SK-N-SH treated with all-trans-retinoic acid at 6 μM for 48 hours (cell line): ENCODE data around the gene IFT52.

ENCODE experiments used
- ARNTL ChIP-seq: fragments of 450-650 bp; formaldehyde crosslinking; IDR thresholded peaks from 2 replicates; pipeline ENCODE4 v1.5.0; 2020; ENCODE audit warnings: low read depth, mild to moderate bottlenecking, moderate library complexity, borderline replicate concordance
- ISL1 ChIP-seq: fragments of 250-450 bp; sonication (Bioruptor Pico); IDR thresholded peaks from 2 replicates; pipeline ENCODE4 v2.1.2; 2022; ENCODE audit warnings: mild to moderate bottlenecking, moderate library complexity
- PPARA ChIP-seq: fragments of 250-450 bp; sonication (Bioruptor Pico); IDR thresholded peaks from 2 replicates; pipeline ENCODE4 v1.5.0; 2020; ENCODE audit warnings: mild to moderate bottlenecking, borderline replicate concordance
- RARB ChIP-seq: fragments of 250-450 bp; sonication (Bioruptor Pico); IDR thresholded peaks from 2 replicates; pipeline ENCODE4 v1.8.0; 2021; ENCODE audit warnings: mild to moderate bottlenecking, moderate library complexity
- ZFP3 ChIP-seq: fragments of 250-450 bp; sonication (Bioruptor Pico); IDR thresholded peaks from 2 replicates; pipeline ENCODE4 v1.5.0; 2020; ENCODE audit warnings: mild to moderate bottlenecking, moderate library complexity
- ZNF565 ChIP-seq: fragments of 450-650 bp; formaldehyde crosslinking; conservative IDR thresholded peaks from 2 replicates; pipeline ENCODE4 v1.5.0; 2020; ENCODE audit warnings: low read depth, mild to moderate bottlenecking, moderate library complexity
- TF ChIP-seq, protein P1 (sequence below): fragments of 250-450 bp; sonication (Bioruptor Pico); IDR thresholded peaks from 2 replicates; pipeline ENCODE4 v1.5.1; 2021; ENCODE audit warnings: mild to moderate bottlenecking, moderate library complexity
- TF ChIP-seq, protein P2 (sequence below): fragments of 250-450 bp; sonication (Bioruptor Pico); IDR thresholded peaks from 2 replicates; pipeline ENCODE4 v1.5.1; 2020; ENCODE audit warnings: low read depth, mild to moderate bottlenecking, moderate library complexity
- TF ChIP-seq, protein P3 (sequence below): fragments of 250-450 bp; sonication (Bioruptor Pico); IDR thresholded peaks from 2 replicates; pipeline ENCODE4 v1.8.0; 2020; ENCODE audit warnings: mild to moderate bottlenecking, moderate library complexity, borderline replicate concordance

DNA sequence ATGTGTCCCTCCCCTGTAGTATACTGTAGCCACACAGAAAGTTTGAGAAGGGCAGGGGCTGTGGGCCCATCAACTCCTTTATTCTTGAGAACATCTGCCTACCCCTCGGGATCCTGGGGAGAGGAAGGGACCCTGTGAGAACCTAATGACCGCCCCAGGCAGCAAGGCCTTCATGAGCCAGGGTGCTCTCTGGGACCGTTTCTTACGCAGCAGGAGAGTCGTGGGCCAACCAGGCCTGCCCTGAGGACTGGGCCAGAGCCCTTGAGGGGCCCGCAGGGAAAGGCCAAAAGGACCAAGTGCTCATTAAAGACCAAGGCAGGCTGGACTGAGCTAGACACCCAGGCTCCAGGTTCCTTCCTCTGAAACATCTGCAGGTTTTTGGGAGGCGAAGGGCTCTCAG, 26.7 kb upstream of the IFT52 start:
- TF ChIP-seq, protein P1, sequence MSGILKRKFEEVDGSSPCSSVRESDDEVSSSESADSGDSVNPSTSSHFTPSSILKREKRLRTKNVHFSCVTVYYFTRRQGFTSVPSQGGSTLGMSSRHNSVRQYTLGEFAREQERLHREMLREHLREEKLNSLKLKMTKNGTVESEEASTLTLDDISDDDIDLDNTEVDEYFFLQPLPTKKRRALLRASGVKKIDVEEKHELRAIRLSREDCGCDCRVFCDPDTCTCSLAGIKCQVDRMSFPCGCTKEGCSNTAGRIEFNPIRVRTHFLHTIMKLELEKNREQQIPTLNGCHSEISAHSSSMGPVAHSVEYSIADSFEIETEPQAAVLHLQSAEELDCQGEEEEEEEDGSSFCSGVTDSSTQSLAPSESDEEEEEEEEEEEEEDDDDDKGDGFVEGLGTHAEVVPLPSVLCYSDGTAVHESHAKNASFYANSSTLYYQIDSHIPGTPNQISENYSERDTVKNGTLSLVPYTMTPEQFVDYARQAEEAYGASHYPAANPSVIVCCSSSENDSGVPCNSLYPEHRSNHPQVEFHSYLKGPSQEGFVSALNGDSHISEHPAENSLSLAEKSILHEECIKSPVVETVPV (CRISPR knock-in tag): no peak
- no peak for TF ChIP-seq ISL1 (CRISPR knock-in tag)
- TF ChIP-seq RARB (CRISPR knock-in tag): no peak
- TF ChIP-seq ZFP3: no peak
- TF ChIP-seq PPARA (CRISPR knock-in tag): no peak
- TF ChIP-seq, protein P2, sequence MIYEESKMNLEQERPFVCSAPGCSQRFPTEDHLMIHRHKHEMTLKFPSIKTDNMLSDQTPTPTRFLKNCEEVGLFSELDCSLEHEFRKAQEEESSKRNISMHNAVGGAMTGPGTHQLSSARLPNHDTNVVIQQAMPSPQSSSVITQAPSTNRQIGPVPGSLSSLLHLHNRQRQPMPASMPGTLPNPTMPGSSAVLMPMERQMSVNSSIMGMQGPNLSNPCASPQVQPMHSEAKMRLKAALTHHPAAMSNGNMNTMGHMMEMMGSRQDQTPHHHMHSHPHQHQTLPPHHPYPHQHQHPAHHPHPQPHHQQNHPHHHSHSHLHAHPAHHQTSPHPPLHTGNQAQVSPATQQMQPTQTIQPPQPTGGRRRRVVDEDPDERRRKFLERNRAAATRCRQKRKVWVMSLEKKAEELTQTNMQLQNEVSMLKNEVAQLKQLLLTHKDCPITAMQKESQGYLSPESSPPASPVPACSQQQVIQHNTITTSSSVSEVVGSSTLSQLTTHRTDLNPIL: no peak
- TF ChIP-seq ZNF565 (CRISPR knock-in tag): no peak
- TF ChIP-seq, protein P3, sequence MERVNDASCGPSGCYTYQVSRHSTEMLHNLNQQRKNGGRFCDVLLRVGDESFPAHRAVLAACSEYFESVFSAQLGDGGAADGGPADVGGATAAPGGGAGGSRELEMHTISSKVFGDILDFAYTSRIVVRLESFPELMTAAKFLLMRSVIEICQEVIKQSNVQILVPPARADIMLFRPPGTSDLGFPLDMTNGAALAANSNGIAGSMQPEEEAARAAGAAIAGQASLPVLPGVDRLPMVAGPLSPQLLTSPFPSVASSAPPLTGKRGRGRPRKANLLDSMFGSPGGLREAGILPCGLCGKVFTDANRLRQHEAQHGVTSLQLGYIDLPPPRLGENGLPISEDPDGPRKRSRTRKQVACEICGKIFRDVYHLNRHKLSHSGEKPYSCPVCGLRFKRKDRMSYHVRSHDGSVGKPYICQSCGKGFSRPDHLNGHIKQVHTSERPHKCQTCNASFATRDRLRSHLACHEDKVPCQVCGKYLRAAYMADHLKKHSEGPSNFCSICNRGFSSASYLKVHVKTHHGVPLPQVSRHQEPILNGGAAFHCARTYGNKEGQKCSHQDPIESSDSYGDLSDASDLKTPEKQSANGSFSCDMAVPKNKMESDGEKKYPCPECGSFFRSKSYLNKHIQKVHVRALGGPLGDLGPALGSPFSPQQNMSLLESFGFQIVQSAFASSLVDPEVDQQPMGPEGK (CRISPR knock-in tag): no peak
- TF ChIP-seq ARNTL: no peak
